NCI-H748 treated with DMSO at 0.1 percent for 48 hours (cell line): Measurements from ENCODE around the gene GEMIN7.
"Not testable (repeated sequence)": the region's sequence is repeated elsewhere in the genome, so short reads cannot be mapped to it uniquely, and the experiment has no call there.

Source experiments
- DNase-seq: peaks from one replicate; lab custom pipeline; 2025; lab: John Stamatoyannopoulos, UW

Gene GEMIN7

GRCh38 chr19:45104658-45105349, 25.7 kb downstream of the GEMIN7 start:
- no peak for DNase-seq

- not testable (repeated sequence) for DNase-seq
These were observed 27.3 kb downstream of the GEMIN7 start for GRCh38 chr19:45106363-45106762.

DNA sequence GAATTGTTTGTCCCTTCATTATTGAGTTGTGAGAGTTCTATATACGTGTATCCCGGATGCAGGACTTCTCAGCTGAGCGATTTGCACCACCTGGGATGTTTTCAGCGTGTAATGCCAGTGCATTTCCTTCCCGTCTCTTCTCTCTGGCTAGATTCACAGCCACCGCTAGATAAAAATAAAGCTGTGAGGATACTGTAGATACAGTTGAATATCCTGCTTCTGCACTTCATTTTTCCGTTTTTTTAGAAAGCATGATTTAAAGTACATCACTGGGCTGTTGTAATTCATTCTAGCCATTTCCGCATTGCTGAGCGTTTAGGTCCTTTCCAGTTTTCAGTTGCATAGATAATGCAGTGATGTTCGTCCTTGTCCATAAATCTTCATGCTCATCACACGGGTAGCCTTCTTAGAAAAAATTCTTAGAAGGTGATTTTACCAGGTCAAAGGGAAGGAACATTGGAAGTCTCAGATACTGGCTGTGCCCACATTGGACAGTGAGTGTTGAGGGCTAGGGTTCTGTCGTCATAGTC, 28.6 kb downstream of the GEMIN7 start:
- DNase-seq, result no peak

DNA sequence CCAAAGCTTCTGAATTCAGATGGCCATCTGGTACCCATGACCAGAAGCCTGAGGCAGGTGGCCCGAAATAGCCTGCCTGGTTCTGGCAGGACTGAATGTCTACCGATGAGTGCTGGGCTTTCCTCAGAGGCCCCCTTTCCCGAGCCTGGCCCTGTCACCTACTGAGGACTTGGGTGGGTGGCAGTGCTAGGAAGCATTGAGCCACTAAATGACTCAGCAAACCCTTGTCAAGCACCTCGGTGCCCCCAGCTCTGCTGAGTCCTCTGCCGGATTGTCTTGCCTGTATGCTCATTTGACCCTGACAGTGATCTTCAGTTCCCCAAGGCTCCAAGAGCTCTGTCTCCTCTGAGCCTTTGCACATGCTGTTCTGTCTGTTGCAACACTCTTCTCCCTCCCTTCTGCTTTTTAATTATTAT, 31.8 kb downstream of the GEMIN7 start:
- DNase-seq, result no peak

DNA sequence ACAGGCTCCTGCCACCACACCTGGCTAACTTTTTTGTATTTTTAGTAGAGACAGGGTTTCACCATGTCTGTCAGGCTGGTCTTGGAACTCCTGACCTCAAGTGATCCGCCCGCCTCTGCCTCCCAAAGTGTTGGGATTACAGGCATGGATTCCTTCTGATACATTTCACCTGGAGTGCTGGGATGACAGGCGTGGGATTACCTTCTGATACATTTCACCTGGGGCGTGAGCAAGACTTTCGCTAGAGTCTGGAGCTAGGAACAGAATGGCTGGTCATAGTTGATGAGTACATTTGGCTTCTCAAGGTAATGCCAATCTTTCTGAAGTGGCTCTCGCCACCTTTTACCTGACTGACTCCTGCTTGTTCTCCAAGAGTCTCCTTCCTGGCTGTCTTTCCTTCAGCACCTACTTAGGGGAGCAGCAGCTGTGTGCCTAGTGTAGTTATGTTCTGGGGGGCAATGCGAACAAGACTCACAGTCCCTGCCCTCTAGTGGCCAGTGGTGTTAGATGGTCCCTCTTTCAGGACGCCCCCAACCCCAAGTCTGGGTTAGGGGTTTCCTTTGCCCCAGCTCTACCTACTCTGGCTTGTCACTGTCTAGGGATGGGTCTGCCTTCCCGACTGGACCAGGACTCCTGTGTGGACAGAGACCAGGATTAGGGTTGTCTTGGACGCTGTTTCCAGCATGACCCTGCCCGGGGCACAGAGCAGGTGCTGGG, 33.2 kb downstream of the GEMIN7 start:
- no peak for DNase-seq

- peak; percentile 99 for DNase-seq
These were observed 34.6 kb downstream of the GEMIN7 start for GRCh38 chr19:45113628-45114027.

GRCh38 chr19:45114116-45114515, 35.1 kb downstream of the GEMIN7 start:
- DNase-seq, result no peak

GRCh38 chr19:45115809-45116615, 37.0 kb downstream of the GEMIN7 start:
- no peak for DNase-seq

DNA sequence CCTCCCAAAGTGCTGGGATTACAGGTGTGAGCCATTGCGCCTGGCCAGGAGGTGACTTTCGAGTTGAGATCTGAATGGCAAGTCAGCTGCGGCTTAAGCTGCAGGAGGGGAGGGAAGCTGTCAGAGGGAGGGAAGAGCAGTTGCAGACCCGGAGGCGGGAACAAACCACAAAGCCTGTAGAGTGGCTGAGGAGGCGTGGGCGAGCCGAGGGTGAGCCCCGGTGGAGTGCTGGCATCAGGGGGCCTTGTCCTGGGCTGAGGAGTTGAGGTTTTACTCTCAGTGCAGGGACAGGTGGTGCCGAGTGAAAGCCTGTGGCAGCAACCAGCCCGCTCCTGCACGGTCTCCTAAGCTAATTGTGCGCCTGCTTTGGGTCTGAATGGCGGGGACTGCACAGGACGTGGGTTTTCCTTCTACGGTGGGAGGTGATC, 38.1 kb downstream of the GEMIN7 start:
- DNase-seq, result no peak

DNA sequence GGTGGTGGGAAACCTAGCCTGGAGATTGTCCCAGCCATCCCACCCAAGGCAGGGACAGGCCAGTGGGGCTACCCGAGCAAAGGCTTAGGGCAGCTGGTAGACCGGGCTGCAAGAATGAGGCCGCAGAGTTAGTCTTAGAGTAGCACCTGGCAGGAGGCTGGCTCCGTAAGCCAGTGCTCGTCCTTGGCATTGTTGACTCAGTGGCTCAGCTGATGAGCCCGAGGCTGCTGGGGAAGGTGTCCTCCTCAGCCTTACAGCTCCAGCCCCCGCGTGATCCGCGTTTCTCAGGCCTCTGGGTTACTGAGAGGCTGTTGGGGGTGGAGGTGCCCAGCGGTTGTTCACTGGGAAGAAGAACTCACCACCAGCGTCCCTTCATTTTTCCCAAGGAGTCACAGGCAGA, 38.6 kb downstream of the GEMIN7 start:
- DNase-seq, result no peak

GRCh38 chr19:45118106-45118505, 39.0 kb downstream of the GEMIN7 start:
- DNase-seq, result no peak

DNA sequence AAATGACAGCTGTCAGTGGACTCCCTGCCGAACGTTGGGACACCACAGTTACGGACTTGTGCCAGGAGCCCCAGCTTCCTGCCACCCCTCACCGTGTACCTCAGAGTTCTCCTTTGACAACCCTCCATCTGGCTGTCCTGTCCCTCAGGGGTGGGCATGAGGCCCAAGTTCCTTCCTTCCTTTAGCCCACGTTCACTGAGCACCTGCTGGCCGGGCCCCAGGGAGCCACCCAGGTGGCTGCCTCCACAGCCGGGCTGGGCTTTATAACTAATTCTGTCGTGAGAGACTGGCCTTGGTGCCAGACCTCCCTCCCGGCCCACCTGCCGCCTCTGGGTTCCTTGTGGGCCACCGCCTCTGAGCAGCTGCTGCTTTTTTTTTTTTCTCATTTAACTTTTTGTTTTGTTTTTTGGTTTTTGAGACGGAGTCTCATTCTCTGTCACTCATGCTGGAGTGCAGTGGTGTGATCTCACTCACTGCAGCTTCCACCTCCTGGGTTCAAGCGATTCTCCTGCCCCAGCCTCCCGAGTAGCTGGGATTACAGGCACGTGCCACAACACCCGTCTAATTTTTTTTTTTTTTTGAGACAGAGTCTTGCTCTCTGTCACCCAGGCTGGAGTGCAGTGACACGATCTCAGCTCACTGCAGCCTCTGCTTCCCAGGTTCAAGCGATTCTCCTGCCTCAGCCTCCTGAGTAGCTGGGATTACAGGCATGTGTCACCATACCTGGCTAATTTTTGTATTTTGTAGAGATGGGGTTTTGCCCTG, 39.7 kb downstream of the GEMIN7 start:
- DNase-seq, result not testable (repeated sequence)

DNA sequence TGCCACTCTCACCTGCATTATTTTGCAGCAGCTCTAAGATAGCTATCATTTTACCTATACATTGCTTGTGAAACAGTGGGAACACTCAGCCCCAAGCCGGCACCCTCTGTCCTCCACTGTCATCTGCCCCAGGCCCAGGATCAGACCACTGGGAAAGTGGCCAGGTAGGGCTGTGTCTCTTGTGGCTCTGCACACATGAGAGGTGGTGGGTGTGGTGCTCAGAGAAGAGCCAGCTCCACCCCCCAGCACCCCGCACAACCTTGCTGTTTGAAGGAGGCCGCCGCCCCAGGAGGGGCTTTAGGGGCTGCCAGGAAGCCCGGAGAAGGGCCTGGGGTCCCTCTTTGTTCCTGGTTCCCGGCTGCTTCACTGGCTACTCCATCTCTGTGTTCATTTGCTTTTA, 40.5 kb downstream of the GEMIN7 start:
- DNase-seq, result no peak

DNA sequence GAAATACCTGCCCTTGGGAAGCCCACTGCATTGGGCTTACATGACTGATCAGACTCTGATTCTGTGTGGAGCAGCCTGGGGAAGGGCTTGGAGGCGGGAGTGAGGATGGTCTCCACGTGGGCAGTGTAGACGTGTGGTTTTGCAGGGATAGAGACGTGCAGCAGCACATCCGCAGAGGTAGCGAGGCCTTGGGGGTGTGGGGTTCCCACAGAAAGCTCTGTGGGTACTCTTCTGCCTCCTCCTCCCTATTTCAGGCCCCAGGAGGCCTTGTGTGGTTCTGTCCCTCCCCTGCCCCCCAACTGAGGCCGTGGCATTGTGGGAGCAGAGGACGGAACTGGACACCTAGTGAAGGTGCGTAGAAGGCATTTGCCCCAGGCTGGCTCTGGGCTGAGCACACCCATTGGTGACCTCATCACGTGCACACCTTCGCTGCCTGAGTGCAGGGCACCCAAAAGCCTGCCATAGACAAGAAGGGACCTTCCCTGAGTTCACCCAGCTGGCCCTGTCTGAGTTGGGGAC, 42.8 kb downstream of the GEMIN7 start:
- no peak for DNase-seq

- DNase-seq, result no peak
These were observed 43.8 kb downstream of the GEMIN7 start for GRCh38 chr19:45122832-45123231.

- DNase-seq, result no peak
These were observed 44.4 kb downstream of the GEMIN7 start for GRCh38 chr19:45123440-45123850.

DNA sequence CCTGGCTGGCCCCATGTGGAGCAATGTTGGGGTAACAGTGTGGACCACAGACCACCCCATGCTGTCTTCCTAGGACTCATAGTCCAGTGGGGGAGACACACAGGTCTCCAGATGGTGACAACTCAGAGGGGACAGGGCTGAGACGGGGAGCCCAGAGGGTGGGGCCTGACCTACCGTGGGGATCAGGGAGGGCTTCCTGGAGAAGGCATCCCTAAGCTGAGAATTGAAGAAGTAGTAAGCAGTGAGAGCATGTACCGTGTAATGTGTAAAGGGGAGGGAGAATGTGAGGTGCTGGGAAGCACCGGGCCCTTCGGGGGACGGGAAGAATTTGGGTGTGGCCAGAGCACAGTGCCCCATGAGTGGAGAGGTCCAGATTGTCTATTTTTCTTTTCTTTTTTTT, 45.0 kb downstream of the GEMIN7 start:
- no peak for DNase-seq

DNA sequence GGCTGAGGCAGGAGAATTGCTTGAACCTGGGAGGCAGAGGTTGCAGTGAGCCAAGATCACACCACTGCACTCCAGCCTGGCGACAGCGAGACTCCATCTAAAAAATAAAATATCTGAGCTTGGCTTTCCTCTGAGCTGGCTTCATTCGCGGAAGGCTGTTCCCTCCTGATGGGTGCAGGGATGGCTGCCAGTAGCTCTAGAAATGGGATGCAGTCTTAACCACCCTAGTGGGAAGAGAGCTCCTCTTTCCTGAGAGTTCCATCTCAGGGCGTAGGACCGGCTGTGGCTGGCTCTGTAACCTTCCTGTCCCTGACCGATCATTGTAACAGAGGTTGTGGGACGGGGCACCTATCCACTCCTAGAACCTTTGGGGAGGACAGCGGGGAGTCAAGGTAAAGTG, 46.3 kb downstream of the GEMIN7 start:
- DNase-seq, result no peak

DNA sequence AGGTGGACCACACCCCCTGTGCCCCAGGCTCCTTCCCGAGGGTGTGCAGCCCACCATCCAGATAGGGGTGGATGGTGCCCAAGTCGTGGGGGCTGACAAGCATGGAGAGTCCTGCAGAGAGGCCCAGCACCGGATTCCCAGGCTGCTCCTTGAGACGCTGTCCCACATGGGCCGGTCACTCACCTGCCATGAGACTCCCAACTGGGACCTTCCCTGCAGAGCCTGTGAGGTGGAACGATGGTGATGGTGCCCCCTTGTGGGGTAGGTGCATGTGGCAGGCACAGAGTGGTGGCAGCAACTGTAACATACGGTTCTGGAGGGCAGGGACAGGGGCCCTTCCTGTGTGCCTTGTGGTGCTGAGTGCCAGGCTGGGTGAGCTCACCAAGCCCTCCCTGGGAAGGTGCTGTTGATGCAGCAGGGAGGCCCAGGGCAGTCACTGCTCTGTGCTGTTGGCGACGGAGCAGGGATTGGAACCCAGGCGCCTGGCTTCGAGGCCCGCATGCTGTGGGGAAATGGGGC, 47.0 kb downstream of the GEMIN7 start:
- DNase-seq, result no peak

DNA sequence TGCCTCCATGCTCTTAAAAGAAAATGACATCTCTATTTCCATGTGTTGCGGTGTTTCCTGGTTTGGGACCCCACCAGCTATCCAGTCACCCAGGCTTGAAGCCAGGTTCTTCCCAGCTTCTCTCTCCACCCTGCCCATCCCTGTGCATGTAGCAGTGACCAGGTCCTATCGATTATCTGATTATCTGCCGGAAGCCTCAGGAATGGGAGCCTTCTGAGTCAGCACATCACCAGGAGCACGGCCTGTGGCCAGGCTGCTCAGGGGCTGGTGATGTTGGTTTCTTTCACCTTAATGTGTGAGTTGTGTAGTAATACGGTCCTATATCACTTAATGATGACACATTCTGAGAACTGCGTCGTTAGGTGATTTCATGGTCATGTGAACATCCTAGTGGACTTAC, 47.6 kb downstream of the GEMIN7 start:
- DNase-seq, result no peak

DNA sequence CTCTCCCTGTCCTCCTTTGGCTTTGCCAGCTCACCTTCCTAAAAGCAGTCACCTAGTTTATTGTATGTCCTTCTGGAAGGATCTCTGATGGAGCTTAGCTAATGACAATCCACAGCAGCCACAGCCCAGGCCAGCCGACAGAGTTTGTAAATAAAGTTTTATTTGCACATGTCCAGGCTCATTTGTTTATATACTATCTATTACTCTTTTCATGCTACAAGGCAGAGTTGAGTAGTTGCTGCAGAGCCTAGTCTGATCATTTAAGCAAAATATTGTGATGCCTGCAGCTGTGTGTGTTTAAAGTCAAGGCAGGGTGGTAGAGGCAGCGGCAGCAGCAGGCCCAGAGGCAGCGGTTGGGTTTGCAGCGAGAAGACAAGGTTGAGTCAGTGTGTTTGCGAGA, 49.1 kb downstream of the GEMIN7 start:
- no peak for DNase-seq
